Measurements from ENCODE around the gene SLMAP. TPM values are rescaled to one million over a fixed set of nuclear protein-coding genes. Genes with fewer than 3 reads are reported as not detected.
"Not testable (repeated sequence)": the region's sequence is repeated elsewhere in the genome, so short reads cannot be mapped to it uniquely, and the experiment has no call there.

SLMAP gene
- total RNA-seq, 1 donor from 2014 or later: 58.1 TPM

- intact Hi-C loops (cut with micrococcal nuclease): no loop called here
- Mint-ChIP-seq H3K27ac (no peak overlapping the region), H3K36me3 (ENCODE audit: low read depth) (peaks cover 2% of the 10 kb centered on the region), H3K4me3 (no peak overlapping the region), H3K9me3 (no peaks in the 10 kb centered on the region), H3K4me1 (peaks cover 19% of the 10 kb centered on the region), H3K27me3 (no peaks in the 10 kb centered on the region)
- no peak for DNase-seq
These were observed 35.1 kb downstream of the SLMAP start for GRCh38 chr3:57791245-57791644.

- no peak for DNase-seq
- H3K27ac Mint-ChIP-seq: no peak overlapping the region
- H3K27me3 Mint-ChIP-seq: no peaks in the 10 kb centered on the region
- H3K4me3 Mint-ChIP-seq: no peak overlapping the region
- H3K36me3 Mint-ChIP-seq (ENCODE audit: low read depth): peaks cover 2% of the 10 kb centered on the region
- H3K4me1 Mint-ChIP-seq: peaks cover 20% of the 10 kb centered on the region
- intact Hi-C loops (cut with micrococcal nuclease): no loop called here
- H3K9me3 Mint-ChIP-seq: no peaks in the 10 kb centered on the region
These were observed 36.1 kb downstream of the SLMAP start for GRCh38 chr3:57792198-57792597.

- no peak for DNase-seq
- H3K4me3 Mint-ChIP-seq: peak overlapping the region; percentile 9
- no peaks in the 10 kb centered on the region for H3K9me3 Mint-ChIP-seq
- H3K27me3 Mint-ChIP-seq: no peaks in the 10 kb centered on the region
- intact Hi-C loops (cut with micrococcal nuclease): no loop called here
- peaks cover 21% of the 10 kb centered on the region for H3K4me1 Mint-ChIP-seq
- H3K36me3 Mint-ChIP-seq (ENCODE audit: low read depth): peaks cover 2% of the 10 kb centered on the region
- H3K27ac Mint-ChIP-seq: no peak overlapping the region
These were observed 37.7 kb downstream of the SLMAP start for GRCh38 chr3:57793737-57794187.

GRCh38 chr3:57794501-57794900 lies 38.4 kb downstream of the SLMAP start:
- Mint-ChIP-seq H3K4me3 (no peak overlapping the region), H3K27ac (no peak overlapping the region), H3K9me3 (no peaks in the 10 kb centered on the region), H3K4me1 (peaks cover 21% of the 10 kb centered on the region), H3K36me3 (ENCODE audit: low read depth) (peaks cover 2% of the 10 kb centered on the region), H3K27me3 (no peaks in the 10 kb centered on the region)
- intact Hi-C loops (cut with micrococcal nuclease): no loop called here
- DNase-seq: no peak

GRCh38 chr3:57794951-57795350 lies 38.8 kb downstream of the SLMAP start:
- no peaks in the 10 kb centered on the region for H3K27me3 Mint-ChIP-seq
- no peak for DNase-seq
- H3K36me3 Mint-ChIP-seq (ENCODE audit: low read depth): peaks cover 2% of the 10 kb centered on the region
- peaks cover 21% of the 10 kb centered on the region for H3K4me1 Mint-ChIP-seq
- intact Hi-C loops (cut with micrococcal nuclease): no loop called here
- no peak overlapping the region for H3K27ac Mint-ChIP-seq
- no peaks in the 10 kb centered on the region for H3K9me3 Mint-ChIP-seq
- no peak overlapping the region for H3K4me3 Mint-ChIP-seq

- Mint-ChIP-seq H3K36me3 (ENCODE audit: low read depth) (peaks cover 2% of the 10 kb centered on the region), H3K4me1 (peaks cover 21% of the 10 kb centered on the region), H3K4me3 (no peak overlapping the region), H3K9me3 (no peaks in the 10 kb centered on the region), H3K27ac (peak overlapping the region; percentile 8), H3K27me3 (no peaks in the 10 kb centered on the region)
- DNase-seq: no peak
- intact Hi-C loops (cut with micrococcal nuclease): no loop called here
These were observed 40.2 kb downstream of the SLMAP start for GRCh38 chr3:57796261-57796660.

- Mint-ChIP-seq H3K27ac (no peak overlapping the region), H3K36me3 (ENCODE audit: low read depth) (peaks cover 2% of the 10 kb centered on the region), H3K4me3 (no peak overlapping the region), H3K9me3 (no peaks in the 10 kb centered on the region), H3K4me1 (peaks cover 25% of the 10 kb centered on the region), H3K27me3 (no peaks in the 10 kb centered on the region)
- DNase-seq: no peak
- intact Hi-C loops (cut with micrococcal nuclease): no loop called here
These were observed 41.8 kb downstream of the SLMAP start for GRCh38 chr3:57797701-57798487.

- Mint-ChIP-seq H3K4me1 (peaks cover 33% of the 10 kb centered on the region), H3K9me3 (no peaks in the 10 kb centered on the region), H3K4me3 (peak overlapping the region; percentile 57), H3K36me3 (ENCODE audit: low read depth) (peaks cover 4% of the 10 kb centered on the region), H3K27me3 (no peaks in the 10 kb centered on the region), H3K27ac (peak overlapping the region; percentile 61)
- intact Hi-C loops (cut with micrococcal nuclease): no loop called here
- peak; percentile 62 for DNase-seq
These were observed 47.6 kb downstream of the SLMAP start for GRCh38 chr3:57803647-57804081.

- Mint-ChIP-seq H3K9me3 (no peaks in the 10 kb centered on the region), H3K27ac (no peak overlapping the region), H3K36me3 (ENCODE audit: low read depth) (peaks cover 4% of the 10 kb centered on the region), H3K4me1 (peaks cover 33% of the 10 kb centered on the region), H3K27me3 (no peaks in the 10 kb centered on the region), H3K4me3 (no peak overlapping the region)
- intact Hi-C loops (cut with micrococcal nuclease): no loop called here
- no peak for DNase-seq
These were observed 49.2 kb downstream of the SLMAP start for GRCh38 chr3:57805266-57805665.

GRCh38 chr3:57805674-57806073 lies 49.6 kb downstream of the SLMAP start:
- peaks cover 33% of the 10 kb centered on the region for H3K4me1 Mint-ChIP-seq
- H3K27ac Mint-ChIP-seq: no peak overlapping the region
- peaks cover 4% of the 10 kb centered on the region for H3K36me3 Mint-ChIP-seq (ENCODE audit: low read depth)
- no peaks in the 10 kb centered on the region for H3K27me3 Mint-ChIP-seq
- no peak overlapping the region for H3K4me3 Mint-ChIP-seq
- DNase-seq: no peak
- intact Hi-C loops (cut with micrococcal nuclease): no loop called here
- no peaks in the 10 kb centered on the region for H3K9me3 Mint-ChIP-seq

GRCh38 chr3:57806195-57806594 lies 50.1 kb downstream of the SLMAP start:
- H3K4me3 Mint-ChIP-seq; intact Hi-C loops (cut with micrococcal nuclease); H3K27me3 Mint-ChIP-seq: not testable (repeated sequence)

GRCh38 chr3:57808961-57809608 lies 53.0 kb downstream of the SLMAP start:
- peaks cover 21% of the 10 kb centered on the region for H3K4me1 Mint-ChIP-seq
- no peak overlapping the region for H3K4me3 Mint-ChIP-seq
- no peaks in the 10 kb centered on the region for H3K9me3 Mint-ChIP-seq
- intact Hi-C loops (cut with micrococcal nuclease): no loop called here
- DNase-seq: no peak
- H3K36me3 Mint-ChIP-seq (ENCODE audit: low read depth): peaks cover 4% of the 10 kb centered on the region
- no peaks in the 10 kb centered on the region for H3K27me3 Mint-ChIP-seq
- H3K27ac Mint-ChIP-seq: no peak overlapping the region

More at GRCh38 chr3:57806195-57806594, 50.1 kb downstream of the SLMAP start:
- not testable (repeated sequence) for H3K9me3 Mint-ChIP-seq; H3K36me3 Mint-ChIP-seq (ENCODE audit: low read depth); DNase-seq; H3K27ac Mint-ChIP-seq
- peaks cover 33% of the 10 kb centered on the region for H3K4me1 Mint-ChIP-seq

- intact Hi-C loops (cut with micrococcal nuclease): no loop called here
- Mint-ChIP-seq H3K9me3 (no peaks in the 10 kb centered on the region), H3K27ac (no peak overlapping the region), H3K36me3 (ENCODE audit: low read depth) (peaks cover 4% of the 10 kb centered on the region), H3K27me3 (no peaks in the 10 kb centered on the region), H3K4me3 (no peak overlapping the region), H3K4me1 (peaks cover 21% of the 10 kb centered on the region)
- no peak for DNase-seq
These were observed 53.5 kb downstream of the SLMAP start for GRCh38 chr3:57809609-57809968.

GRCh38 chr3:57810048-57810447 lies 53.9 kb downstream of the SLMAP start:
- Mint-ChIP-seq H3K9me3 (no peaks in the 10 kb centered on the region), H3K36me3 (ENCODE audit: low read depth) (peaks cover 4% of the 10 kb centered on the region), H3K27me3 (no peaks in the 10 kb centered on the region), H3K4me1 (peaks cover 18% of the 10 kb centered on the region), H3K27ac (no peak overlapping the region), H3K4me3 (no peak overlapping the region)
- DNase-seq: no peak
- intact Hi-C loops (cut with micrococcal nuclease): no loop called here
